ENCODE data around the gene CIITA. TPM values are rescaled to one million over a fixed set of nuclear protein-coding genes. Genes with fewer than 3 reads are reported as not detected.

CIITA gene
- total and polyA plus RNA-seq, 9 of the 15 experiments (the other 6 are each of a cell fraction or from before 2014, with no cell fraction given): 0.01 to 0.20 (median 0.11) TPM; not detected in 4

DNA sequence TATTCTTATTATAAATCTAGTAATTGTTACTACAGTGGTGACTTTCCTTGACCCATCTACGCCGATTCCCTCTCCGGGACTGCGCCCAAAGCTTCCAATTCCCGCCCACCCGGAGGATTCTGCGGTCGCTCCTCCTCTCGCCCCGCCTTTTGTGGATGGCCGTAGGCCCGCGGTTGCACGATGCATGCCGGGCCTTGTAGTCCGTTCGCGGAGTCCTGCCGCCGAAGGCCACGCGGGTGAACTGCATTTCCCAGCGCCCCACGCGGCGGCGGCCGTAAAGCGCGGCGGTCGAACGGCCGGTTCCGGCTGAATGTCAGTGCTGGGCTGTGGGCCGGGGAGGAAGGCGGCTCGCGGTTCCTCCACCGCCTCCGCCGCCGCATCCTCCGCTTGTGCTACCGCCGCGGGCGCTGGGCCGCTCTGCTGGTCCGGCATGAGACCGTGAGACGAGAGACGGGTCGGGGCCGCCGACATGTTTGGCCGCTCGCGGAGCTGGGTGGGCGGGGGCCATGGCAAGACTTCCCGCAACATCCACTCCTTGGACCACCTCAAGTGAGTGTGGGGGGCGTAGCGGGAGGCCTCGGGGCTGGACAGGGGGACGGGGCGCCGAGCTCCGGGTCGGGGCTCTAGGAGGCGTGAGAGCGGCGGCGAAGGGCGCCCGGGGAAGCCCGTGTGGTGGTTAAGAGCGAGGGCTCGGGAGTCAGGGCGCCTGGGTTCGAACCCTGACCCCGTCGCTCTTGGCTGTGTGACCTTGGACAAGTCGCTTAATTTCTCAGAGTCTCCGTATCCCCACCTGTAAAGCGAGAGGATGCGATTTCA, 67.5 kb downstream of the CIITA start, which contains the start of gene CLEC16A (continued):
- TF ChIP-seq, protein P1, sequence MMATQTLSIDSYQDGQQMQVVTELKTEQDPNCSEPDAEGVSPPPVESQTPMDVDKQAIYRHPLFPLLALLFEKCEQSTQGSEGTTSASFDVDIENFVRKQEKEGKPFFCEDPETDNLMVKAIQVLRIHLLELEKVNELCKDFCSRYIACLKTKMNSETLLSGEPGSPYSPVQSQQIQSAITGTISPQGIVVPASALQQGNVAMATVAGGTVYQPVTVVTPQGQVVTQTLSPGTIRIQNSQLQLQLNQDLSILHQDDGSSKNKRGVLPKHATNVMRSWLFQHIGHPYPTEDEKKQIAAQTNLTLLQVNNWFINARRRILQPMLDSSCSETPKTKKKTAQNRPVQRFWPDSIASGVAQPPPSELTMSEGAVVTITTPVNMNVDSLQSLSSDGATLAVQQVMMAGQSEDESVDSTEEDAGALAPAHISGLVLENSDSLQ (IDR thresholded peaks at IDR 0.05): no peak
- TF ChIP-seq ZNF707 (CRISPR knock-in tag; conservative IDR thresholded peaks at IDR 0.05) (no peak), NR2F6 (CRISPR knock-in tag; IDR thresholded peaks at IDR 0.05) (no peak), HNRNPLL (IDR thresholded peaks at IDR 0.05; ENCODE audit: low read depth, low read length, poor library complexity, severe bottlenecking) (peak; percentile 91), FOXJ2 (tag; IDR thresholded peaks at IDR 0.05) (no peak; the same call in 1 of the 2 replicates), SIN3B (IDR thresholded peaks at IDR 0.05; ENCODE audit: low read depth) (0 out of 2 replicates have a peak, but pooled peaks have one; percentile 31)
- TF ChIP-seq, protein P2, sequence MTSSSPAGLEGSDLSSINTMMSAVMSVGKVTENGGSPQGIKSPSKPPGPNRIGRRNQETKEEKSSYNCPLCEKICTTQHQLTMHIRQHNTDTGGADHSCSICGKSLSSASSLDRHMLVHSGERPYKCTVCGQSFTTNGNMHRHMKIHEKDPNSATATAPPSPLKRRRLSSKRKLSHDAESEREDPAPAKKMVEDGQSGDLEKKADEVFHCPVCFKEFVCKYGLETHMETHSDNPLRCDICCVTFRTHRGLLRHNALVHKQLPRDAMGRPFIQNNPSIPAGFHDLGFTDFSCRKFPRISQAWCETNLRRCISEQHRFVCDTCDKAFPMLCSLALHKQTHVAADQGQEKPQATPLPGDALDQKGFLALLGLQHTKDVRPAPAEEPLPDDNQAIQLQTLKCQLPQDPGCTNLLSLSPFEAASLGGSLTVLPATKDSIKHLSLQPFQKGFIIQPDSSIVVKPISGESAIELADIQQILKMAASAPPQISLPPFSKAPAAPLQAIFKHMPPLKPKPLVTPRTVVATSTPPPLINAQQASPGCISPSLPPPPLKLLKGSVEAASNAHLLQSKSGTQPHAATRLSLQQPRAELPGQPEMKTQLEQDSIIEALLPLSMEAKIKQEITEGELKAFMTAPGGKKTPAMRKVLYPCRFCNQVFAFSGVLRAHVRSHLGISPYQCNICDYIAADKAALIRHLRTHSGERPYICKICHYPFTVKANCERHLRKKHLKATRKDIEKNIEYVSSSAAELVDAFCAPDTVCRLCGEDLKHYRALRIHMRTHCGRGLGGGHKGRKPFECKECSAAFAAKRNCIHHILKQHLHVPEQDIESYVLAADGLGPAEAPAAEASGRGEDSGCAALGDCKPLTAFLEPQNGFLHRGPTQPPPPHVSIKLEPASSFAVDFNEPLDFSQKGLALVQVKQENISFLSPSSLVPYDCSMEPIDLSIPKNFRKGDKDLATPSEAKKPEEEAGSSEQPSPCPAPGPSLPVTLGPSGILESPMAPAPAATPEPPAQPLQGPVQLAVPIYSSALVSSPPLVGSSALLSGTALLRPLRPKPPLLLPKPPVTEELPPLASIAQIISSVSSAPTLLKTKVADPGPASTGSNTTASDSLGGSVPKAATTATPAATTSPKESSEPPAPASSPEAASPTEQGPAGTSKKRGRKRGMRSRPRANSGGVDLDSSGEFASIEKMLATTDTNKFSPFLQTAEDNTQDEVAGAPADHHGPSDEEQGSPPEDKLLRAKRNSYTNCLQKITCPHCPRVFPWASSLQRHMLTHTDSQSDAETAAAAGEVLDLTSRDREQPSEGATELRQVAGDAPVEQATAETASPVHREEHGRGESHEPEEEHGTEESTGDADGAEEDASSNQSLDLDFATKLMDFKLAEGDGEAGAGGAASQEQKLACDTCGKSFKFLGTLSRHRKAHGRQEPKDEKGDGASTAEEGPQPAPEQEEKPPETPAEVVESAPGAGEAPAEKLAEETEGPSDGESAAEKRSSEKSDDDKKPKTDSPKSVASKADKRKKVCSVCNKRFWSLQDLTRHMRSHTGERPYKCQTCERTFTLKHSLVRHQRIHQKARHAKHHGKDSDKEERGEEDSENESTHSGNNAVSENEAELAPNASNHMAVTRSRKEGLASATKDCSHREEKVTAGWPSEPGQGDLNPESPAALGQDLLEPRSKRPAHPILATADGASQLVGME (CRISPR knock-in tag; IDR thresholded peaks at IDR 0.05): no peak
- TF ChIP-seq, protein P3, sequence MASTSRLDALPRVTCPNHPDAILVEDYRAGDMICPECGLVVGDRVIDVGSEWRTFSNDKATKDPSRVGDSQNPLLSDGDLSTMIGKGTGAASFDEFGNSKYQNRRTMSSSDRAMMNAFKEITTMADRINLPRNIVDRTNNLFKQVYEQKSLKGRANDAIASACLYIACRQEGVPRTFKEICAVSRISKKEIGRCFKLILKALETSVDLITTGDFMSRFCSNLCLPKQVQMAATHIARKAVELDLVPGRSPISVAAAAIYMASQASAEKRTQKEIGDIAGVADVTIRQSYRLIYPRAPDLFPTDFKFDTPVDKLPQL (IDR thresholded peaks at IDR 0.05; ENCODE audit: extremely low read depth, insufficient read length): no peak
- TF ChIP-seq, protein P4, sequence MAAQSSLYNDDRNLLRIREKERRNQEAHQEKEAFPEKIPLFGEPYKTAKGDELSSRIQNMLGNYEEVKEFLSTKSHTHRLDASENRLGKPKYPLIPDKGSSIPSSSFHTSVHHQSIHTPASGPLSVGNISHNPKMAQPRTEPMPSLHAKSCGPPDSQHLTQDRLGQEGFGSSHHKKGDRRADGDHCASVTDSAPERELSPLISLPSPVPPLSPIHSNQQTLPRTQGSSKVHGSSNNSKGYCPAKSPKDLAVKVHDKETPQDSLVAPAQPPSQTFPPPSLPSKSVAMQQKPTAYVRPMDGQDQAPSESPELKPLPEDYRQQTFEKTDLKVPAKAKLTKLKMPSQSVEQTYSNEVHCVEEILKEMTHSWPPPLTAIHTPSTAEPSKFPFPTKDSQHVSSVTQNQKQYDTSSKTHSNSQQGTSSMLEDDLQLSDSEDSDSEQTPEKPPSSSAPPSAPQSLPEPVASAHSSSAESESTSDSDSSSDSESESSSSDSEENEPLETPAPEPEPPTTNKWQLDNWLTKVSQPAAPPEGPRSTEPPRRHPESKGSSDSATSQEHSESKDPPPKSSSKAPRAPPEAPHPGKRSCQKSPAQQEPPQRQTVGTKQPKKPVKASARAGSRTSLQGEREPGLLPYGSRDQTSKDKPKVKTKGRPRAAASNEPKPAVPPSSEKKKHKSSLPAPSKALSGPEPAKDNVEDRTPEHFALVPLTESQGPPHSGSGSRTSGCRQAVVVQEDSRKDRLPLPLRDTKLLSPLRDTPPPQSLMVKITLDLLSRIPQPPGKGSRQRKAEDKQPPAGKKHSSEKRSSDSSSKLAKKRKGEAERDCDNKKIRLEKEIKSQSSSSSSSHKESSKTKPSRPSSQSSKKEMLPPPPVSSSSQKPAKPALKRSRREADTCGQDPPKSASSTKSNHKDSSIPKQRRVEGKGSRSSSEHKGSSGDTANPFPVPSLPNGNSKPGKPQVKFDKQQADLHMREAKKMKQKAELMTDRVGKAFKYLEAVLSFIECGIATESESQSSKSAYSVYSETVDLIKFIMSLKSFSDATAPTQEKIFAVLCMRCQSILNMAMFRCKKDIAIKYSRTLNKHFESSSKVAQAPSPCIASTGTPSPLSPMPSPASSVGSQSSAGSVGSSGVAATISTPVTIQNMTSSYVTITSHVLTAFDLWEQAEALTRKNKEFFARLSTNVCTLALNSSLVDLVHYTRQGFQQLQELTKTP (IDR thresholded peaks at IDR 0.05; ENCODE audit: low read depth in 1 of 2, partially characterized antibody in 2 of 2): peak in 1 of 2 experiments; percentile 96
- TF ChIP-seq, protein P5, sequence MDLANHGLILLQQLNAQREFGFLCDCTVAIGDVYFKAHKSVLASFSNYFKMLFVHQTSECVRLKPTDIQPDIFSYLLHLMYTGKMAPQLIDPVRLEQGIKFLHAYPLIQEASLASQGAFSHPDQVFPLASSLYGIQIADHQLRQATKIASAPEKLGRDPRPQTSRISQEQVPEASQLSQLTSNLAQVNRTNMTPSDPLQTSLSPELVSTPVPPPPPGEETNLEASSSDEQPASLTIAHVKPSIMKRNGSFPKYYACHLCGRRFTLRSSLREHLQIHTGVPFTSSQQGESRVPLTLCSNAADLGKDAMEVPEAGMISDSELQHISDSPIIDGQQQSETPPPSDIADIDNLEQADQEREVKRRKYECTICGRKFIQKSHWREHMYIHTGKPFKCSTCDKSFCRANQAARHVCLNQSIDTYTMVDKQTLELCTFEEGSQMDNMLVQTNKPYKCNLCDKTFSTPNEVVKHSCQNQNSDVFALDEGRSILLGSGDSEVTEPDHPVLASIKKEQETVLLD (IDR thresholded peaks at IDR 0.05): no peak
